IPS DF 6.9 (cell line): Measurements from ENCODE around the gene CPLANE1.

ENCODE experiments used
- DNase-seq: peaks from one replicate; pipeline ENCODE4 v3.0.0-alpha.2; 2013; ENCODE audit warnings: low read depth, low spot score
- H3K27ac ChIP-seq: one replicate; pipeline ENCODE4 v1.5.1; 2013; ENCODE audit warnings: low read length, control low read depth
- H3K27me3 ChIP-seq: 2 replicates; pipeline ENCODE4 v1.6.1; 2013; ENCODE audit warnings: mild to moderate bottlenecking, low read length; ENCODE audit not compliant: control insufficient read depth, insufficient read depth
- H3K36me3 ChIP-seq: 2 replicates; pipeline ENCODE4 v1.6.1; 2013; ENCODE audit warnings: low read length; ENCODE audit not compliant: control insufficient read depth, insufficient read depth
- H3K4me1 ChIP-seq: 2 replicates; pipeline ENCODE4 v1.6.1; 2013; ENCODE audit warnings: low read length; ENCODE audit not compliant: control insufficient read depth, insufficient read depth
- H3K4me3 ChIP-seq: 2 replicates; pipeline ENCODE4 v1.5.1; 2013; ENCODE audit warnings: mild to moderate bottlenecking, low read length
- H3K9me3 ChIP-seq: 2 replicates; pipeline ENCODE4 v1.6.1; 2013; ENCODE audit warnings: low read length, inconsistent platforms; ENCODE audit not compliant: control insufficient read depth, insufficient read depth
- WGBS: extraction: QIAGEN DNeasy Blood & Tissue Kit; methylation state at CpG from one replicate; pipeline ENCODE4 v1.1.7; 2013; ENCODE audit warnings: mixed read lengths, missing lambda C conversion rate; ENCODE audit not compliant: insufficient read length, insufficient coverage; 5-methylcytosine and 5-hydroxymethylcytosine counted together

CPLANE1 gene

GRCh38 chr5:37075399-37075950, 173.7 kb downstream of the CPLANE1 start:
- no peak for DNase-seq
- no CpG with 5 or more reads among the region's 3 CpGs for WGBS
- no peak overlapping the region for H3K4me3 ChIP-seq
- H3K27me3 ChIP-seq, result no peaks in the 10 kb centered on the region
- no peaks in the 10 kb centered on the region for H3K4me1 ChIP-seq
- H3K9me3 ChIP-seq, result no peaks in the 10 kb centered on the region
- no peaks in the 10 kb centered on the region for H3K36me3 ChIP-seq
- no peak overlapping the region for H3K27ac ChIP-seq

- H3K27ac ChIP-seq, result no peak overlapping the region
- no peak overlapping the region for H3K4me3 ChIP-seq
- WGBS, result no CpG with 5 or more reads among the region's 1 CpG
- no peaks in the 10 kb centered on the region for H3K27me3 ChIP-seq
- H3K4me1 ChIP-seq, result no peaks in the 10 kb centered on the region
- no peaks in the 10 kb centered on the region for H3K9me3 ChIP-seq
- no peak for DNase-seq
- H3K36me3 ChIP-seq, result no peaks in the 10 kb centered on the region
Observed at GRCh38 chr5:37071901-37072581, 177.1 kb downstream of the CPLANE1 start.

- H3K27me3 ChIP-seq, result no peaks in the 10 kb centered on the region
- no peaks in the 10 kb centered on the region for H3K9me3 ChIP-seq
- no peaks in the 10 kb centered on the region for H3K4me1 ChIP-seq
- no peaks in the 10 kb centered on the region for H3K36me3 ChIP-seq
- no CpG with 5 or more reads among the region's 1 CpG for WGBS
- no peak overlapping the region for H3K27ac ChIP-seq
- no peak overlapping the region for H3K4me3 ChIP-seq
- DNase-seq, result no peak
Observed at GRCh38 chr5:37071487-37071886, 177.7 kb downstream of the CPLANE1 start.

GRCh38 chr5:37064442-37064841, 184.7 kb downstream of the CPLANE1 start:
- Histone ChIP-seq H3K27ac (no peak overlapping the region), H3K9me3 (no peaks in the 10 kb centered on the region), H3K4me3 (no peak overlapping the region), H3K36me3 (peaks cover 2% of the 10 kb centered on the region; the same call in 1 of the 2 replicates), H3K4me1 (no peaks in the 10 kb centered on the region), H3K27me3 (no peaks in the 10 kb centered on the region)
- no CpG with 5 or more reads among the region's 9 CpGs for WGBS
- DNase-seq, result no peak

- WGBS, result no CpG with 5 or more reads among the region's 7 CpGs
- Histone ChIP-seq H3K27ac (no peak overlapping the region), H3K36me3 (peaks cover 2% of the 10 kb centered on the region; the same call in 1 of the 2 replicates), H3K4me3 (no peak overlapping the region), H3K9me3 (no peaks in the 10 kb centered on the region), H3K4me1 (no peaks in the 10 kb centered on the region), H3K27me3 (no peaks in the 10 kb centered on the region)
- no peak for DNase-seq
Observed at GRCh38 chr5:37063739-37064138, 185.4 kb downstream of the CPLANE1 start.

GRCh38 chr5:37060030-37060429, 189.1 kb downstream of the CPLANE1 start:
- Histone ChIP-seq H3K4me3 (no peak overlapping the region), H3K9me3 (no peaks in the 10 kb centered on the region), H3K27ac (no peak overlapping the region), H3K36me3 (peaks cover 2% of the 10 kb centered on the region; the same call in 1 of the 2 replicates), H3K27me3 (no peaks in the 10 kb centered on the region), H3K4me1 (no peaks in the 10 kb centered on the region)
- DNase-seq, result no peak
- no CpG with 5 or more reads among the region's 1 CpG for WGBS

- Histone ChIP-seq H3K9me3 (no peaks in the 10 kb centered on the region), H3K36me3 (no peaks in the 10 kb centered on the region; the same call in 1 of the 2 replicates), H3K4me3 (no peak overlapping the region), H3K27ac (no peak overlapping the region), H3K4me1 (no peaks in the 10 kb centered on the region), H3K27me3 (no peaks in the 10 kb centered on the region)
- no CpG with 5 or more reads among the region's 2 CpGs for WGBS
- no peak for DNase-seq
Observed at GRCh38 chr5:37056762-37057161, 192.4 kb downstream of the CPLANE1 start.
